CD4-positive, alpha-beta T cell (primary cell): ENCODE measurements around the gene SAP30BP. TPM values are rescaled to one million over a fixed set of nuclear protein-coding genes. Genes with fewer than 3 reads are reported as not detected.

ENCODE experiments used
- ATAC-seq: fragments of 200-7000 bp; cut with Tn5 transposase; one replicate; pipeline ENCODE4 v1.10.0; 2022; ENCODE audit warnings: mild to moderate bottlenecking; ENCODE audit not compliant: poor library complexity
- CTCF ChIA-PET: fragments of 350-600 bp; sonication (Branson Sonifier 250); formaldehyde crosslinking; loops from one replicate; lab custom pipeline; 2021; ENCODE audit warnings: antibody characterized with exemption, inconsistent platforms; lab: Charles Lee
- POLR2A ChIA-PET: fragments of 350-600 bp; sonication (Branson Sonifier 250); formaldehyde crosslinking; loops from one replicate; lab custom pipeline; 2021; ENCODE audit warnings: antibody characterized with exemption, inconsistent platforms; lab: Charles Lee
- DNase-seq, 14 experiments: peaks; one replicate each; pipeline ENCODE4 v3.0.0-alpha.2; 2013 to 2020; ENCODE audit warnings: mixed read lengths in 2 of 14
- H3K27ac ChIP-seq, 2 donors: one replicate each; pipeline versions ENCODE4 v1.5.1 to v1.7.0; 2013; ENCODE audit warnings: low read length in 2 of 2, low read depth in 1 of 2, mild to moderate bottlenecking in 1 of 2
- H3K27me3 ChIP-seq, 2 experiments: 1 replicate in 1 of 2; 2 replicates in 1 of 2; pipeline versions ENCODE4 v1.6.1 to v1.7.0; 2013; ENCODE audit warnings: low read length in 2 of 2, control low read depth in 1 of 2, mild to moderate bottlenecking in 1 of 2, moderate library complexity in 1 of 2; ENCODE audit not compliant: insufficient read depth in 2 of 2, control insufficient read depth in 1 of 2
- H3K36me3 ChIP-seq: one replicate; pipeline ENCODE4 v1.6.1; 2013; ENCODE audit warnings: low read length, control low read depth; ENCODE audit not compliant: insufficient read depth
- H3K4me1 ChIP-seq: one replicate; pipeline ENCODE4 v1.6.1; 2013; ENCODE audit warnings: low read length, control low read depth; ENCODE audit not compliant: insufficient read depth
- H3K4me3 ChIP-seq: one replicate; pipeline ENCODE4 v1.5.1; 2013; ENCODE audit warnings: mild to moderate bottlenecking, low read length, moderate library complexity
- H3K9me3 ChIP-seq, 2 experiments: 1 replicate in 1 of 2; 2 replicates in 1 of 2; pipeline versions ENCODE4 v1.6.1 to v1.7.0; 2013; ENCODE audit warnings: low read length in 2 of 2, mild to moderate bottlenecking in 2 of 2, control low read depth in 1 of 2, moderate library complexity in 1 of 2; ENCODE audit not compliant: control insufficient read depth in 1 of 2, insufficient read depth in 1 of 2
- H3K27ac Mint-ChIP-seq: one replicate; pipeline ENCODE4 v1.8.0; 2020; ENCODE audit warnings: mixed read lengths
- H3K27me3 Mint-ChIP-seq: one replicate; pipeline ENCODE4 v1.8.0; 2021; ENCODE audit warnings: mixed read lengths
- H3K36me3 Mint-ChIP-seq: one replicate; pipeline ENCODE4 v1.8.0; 2021; ENCODE audit warnings: low read depth, mixed read lengths
- H3K4me1 Mint-ChIP-seq: one replicate; pipeline ENCODE4 v1.8.0; 2021; ENCODE audit warnings: low read depth, mixed read lengths
- H3K4me3 Mint-ChIP-seq: one replicate; pipeline ENCODE4 v1.8.0; 2020; ENCODE audit warnings: mild to moderate bottlenecking, mixed read lengths
- H3K9me3 Mint-ChIP-seq: one replicate; pipeline ENCODE4 v1.8.0; 2020; ENCODE audit warnings: mixed read lengths
- CTCF ChIP-seq: fragments of 200-600 bp; IDR thresholded peaks from one replicate; pipeline ENCODE4 v1.8.0; 2022; ENCODE audit warnings: antibody characterized with exemption, mild to moderate bottlenecking
- intact Hi-C, 2 experiments: fragments of 100-400 bp; cut with DNase I in 1 of 2; cut with micrococcal nuclease in 1 of 2; formaldehyde crosslinking; loops; one replicate each; pipeline versions ENCODE4 v1.15.1 to v1.9.0; 2023 to 2025; cut with DNase I, micrococcal nuclease
- total RNA-seq, 174 experiments: library from RNA in 2 of 174; stranded (reverse) in 2 of 174; gene quantifications; one replicate each; pipeline ENCODE4 v1.2.3 and lab custom pipeline; 2021 to 2026

Gene SAP30BP
- total RNA-seq, 2 experiments from 2014 or later, result 209 to 227 TPM

GRCh38 chr17:75633486-75634375, 33.4 kb upstream of the SAP30BP start:
- Mint-ChIP-seq H3K4me3 (no peak overlapping the region), H3K9me3 (no peaks in the 10 kb centered on the region), H3K36me3 (no peaks in the 10 kb centered on the region), H3K27me3 (no peaks in the 10 kb centered on the region), H3K4me1 (peaks cover 13% of the 10 kb centered on the region), H3K27ac (no peak overlapping the region)
- ChIA-PET CTCF (interaction anchor here (0.5 to 3.3 kb wide), 12 partner anchors 10 to 208 kb away, joined by 3 to 78 read pairs (median 6); no protein-coding TSS in a partner anchor), POLR2A (interaction anchor here (1.0 to 1.7 kb wide), 6 partner anchors 7 to 221 kb away, joined by 3 to 12 read pairs (median 4); partner anchors contain the start of genes RECQL5, SAP30BP and WBP2)
- H3K36me3 ChIP-seq, result peaks cover 4% of the 10 kb centered on the region
- ATAC-seq (peak; percentile 60), DNase-seq (peak; percentile 27 to 73 (median 50))
- no peaks in the 10 kb centered on the region for H3K27me3 ChIP-seq
- H3K4me1 ChIP-seq, result peaks cover 17% of the 10 kb centered on the region
- intact Hi-C loops, result loop anchor here (1.0 kb wide), 3 partner anchors 114 to 207 kb away; no protein-coding TSS in a partner anchor
- no peaks in the 10 kb centered on the region for H3K9me3 ChIP-seq
- no peak overlapping the region for H3K27ac ChIP-seq
- no peak overlapping the region for H3K4me3 ChIP-seq
- TF ChIP-seq CTCF, result peak; percentile 48

DNA sequence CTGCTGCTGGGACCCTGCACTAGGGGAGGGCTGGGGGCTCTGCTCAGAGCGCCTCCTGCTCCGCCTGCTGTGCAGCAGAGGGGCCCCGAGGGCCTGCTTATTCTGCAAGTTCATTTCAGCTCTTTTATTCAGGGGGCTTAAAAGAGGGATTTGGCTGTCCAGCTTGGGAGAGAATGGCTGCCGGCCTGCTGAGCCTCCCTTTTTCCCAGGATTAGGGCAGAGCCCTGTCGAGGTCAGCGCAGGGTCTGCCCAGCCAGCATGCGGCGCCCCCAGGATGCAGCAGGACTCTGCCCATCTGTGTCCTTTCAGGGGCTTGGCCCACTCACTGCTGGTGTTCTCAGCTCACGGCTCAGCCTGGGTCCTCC, 32.8 kb upstream of the SAP30BP start:
- H3K4me1 Mint-ChIP-seq, result peaks cover 13% of the 10 kb centered on the region
- ATAC-seq, result no peak
- H3K27me3 Mint-ChIP-seq, result no peaks in the 10 kb centered on the region

More for the DNA sequence above, 32.8 kb upstream of the SAP30BP start:
- no peak for DNase-seq
- no peak overlapping the region for H3K27ac Mint-ChIP-seq
- H3K4me1 ChIP-seq, result peaks cover 17% of the 10 kb centered on the region
- H3K9me3 ChIP-seq, result no peaks in the 10 kb centered on the region
- H3K36me3 Mint-ChIP-seq, result no peaks in the 10 kb centered on the region
- no peaks in the 10 kb centered on the region for H3K9me3 Mint-ChIP-seq
- peaks cover 4% of the 10 kb centered on the region for H3K36me3 ChIP-seq
- H3K27ac ChIP-seq, result no peak overlapping the region
- TF ChIP-seq CTCF, result no peak
- no peak overlapping the region for H3K4me3 ChIP-seq
- intact Hi-C loops, result no loop called here
- ChIA-PET CTCF (interaction anchor here (0.5 to 3.3 kb wide), 5 partner anchors 14 to 119 kb away, joined by 3 to 78 read pairs (median 8); no protein-coding TSS in a partner anchor), POLR2A (interaction anchor here (1.0 kb wide), 1 partner anchor 17 kb away, joined by 3 read pairs; no protein-coding TSS in a partner anchor)
- H3K27me3 ChIP-seq, result no peaks in the 10 kb centered on the region
- H3K4me3 Mint-ChIP-seq, result no peak overlapping the region
